MCF 10A (cell line): ENCODE data around the gene TMEM98. TPM values are rescaled to one million over a fixed set of nuclear protein-coding genes. Genes with fewer than 3 reads are reported as not detected.

Experiments
- BruUV-seq: library from RNA; stranded (reverse); fragments of 400-500 nt; replicated peaks from 2 replicates; lab custom pipeline; 2021; lab: Mats Ljungman, UMichigan
- CTCF ChIA-PET: fragments of 300-600 bp; sonication (Branson Sonifier 250); formaldehyde crosslinking; extraction: SDS; loops from one replicate; lab custom pipeline; 2021; ENCODE audit warnings: antibody characterized with exemption, inconsistent platforms; lab: Yijun Ruan, JAX
- POLR2A ChIA-PET: fragments of 300-600, 350-650 bp; sonication (Branson Sonifier 250); formaldehyde crosslinking; extraction: SDS; loops from one replicate; lab custom pipeline; 2020; ENCODE audit warnings: antibody characterized with exemption, inconsistent platforms; lab: Yijun Ruan, JAX
- DNase-seq: peaks from one replicate; pipeline ENCODE4 v3.0.0-alpha.2; 2018; ENCODE audit not compliant: unreplicated experiment
- H3K27ac Mint-ChIP-seq: one replicate; pipeline ENCODE4 v1.8.0; 2022; ENCODE audit warnings: mild to moderate bottlenecking, low read depth, mixed read lengths; ENCODE audit not compliant: unreplicated experiment
- H3K27me3 Mint-ChIP-seq: one replicate; pipeline ENCODE4 v1.8.0; 2022; ENCODE audit warnings: mixed read lengths; ENCODE audit not compliant: insufficient read depth, unreplicated experiment
- H3K36me3 Mint-ChIP-seq: one replicate; pipeline ENCODE4 v1.8.0; 2022; ENCODE audit warnings: mild to moderate bottlenecking, moderate library complexity, mixed read lengths; ENCODE audit not compliant: insufficient read depth, unreplicated experiment
- H3K4me1 Mint-ChIP-seq: one replicate; pipeline ENCODE4 v1.8.0; 2022; ENCODE audit warnings: mixed read lengths; ENCODE audit not compliant: insufficient read depth, unreplicated experiment
- H3K4me3 Mint-ChIP-seq: one replicate; pipeline ENCODE4 v1.8.0; 2022; ENCODE audit warnings: mild to moderate bottlenecking, moderate library complexity, mixed read lengths; ENCODE audit not compliant: unreplicated experiment
- H3K9me3 Mint-ChIP-seq: one replicate; pipeline ENCODE4 v1.8.0; 2022; ENCODE audit warnings: mixed read lengths; ENCODE audit not compliant: unreplicated experiment
- CTCF ChIP-seq: fragments of 200-600 bp; IDR thresholded peaks from one replicate; pipeline ENCODE4 v1.8.0; 2022; ENCODE audit warnings: antibody characterized with exemption, mild to moderate bottlenecking; ENCODE audit not compliant: unreplicated experiment
- intact Hi-C: fragments of 100-400 bp; cut with micrococcal nuclease; formaldehyde crosslinking; loops from 2 replicates; pipeline ENCODE4 v1.14.1; 2022
- total RNA-seq: library from RNA; stranded (reverse); gene quantifications from 2 replicates; pipeline ENCODE4 v1.2.3, GENCODE V29; 2022

The TMEM98 gene
- total RNA-seq, 1 experiment from 2014 or later = 9.2 TPM

DNA sequence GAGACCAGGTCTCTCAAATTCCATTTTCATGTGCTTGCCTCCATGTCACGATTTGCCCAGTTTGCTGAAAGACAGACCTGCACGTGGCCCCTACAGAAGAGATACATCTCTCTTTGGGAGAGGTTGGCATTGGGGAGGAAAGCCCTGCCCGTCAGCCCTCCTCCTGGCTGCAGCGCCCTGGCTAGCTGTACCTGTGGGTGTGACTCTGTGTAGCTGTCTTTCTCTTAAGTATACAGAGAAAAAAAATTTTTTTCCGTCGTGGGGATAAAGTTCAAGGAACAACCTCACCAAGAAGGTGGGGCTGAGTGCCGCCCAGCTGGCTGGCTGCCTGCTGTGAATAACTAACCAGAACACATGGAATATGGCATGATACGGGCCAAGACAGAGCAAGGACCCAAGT lies 26.5 kb downstream of the TMEM98 start:
- POLR2A ChIA-PET = interaction anchor here (0.7 kb wide), 1 partner anchor 313 kb away, joined by 5 read pairs; no protein-coding TSS in a partner anchor
- Mint-ChIP-seq H3K4me3 (no peak overlapping the region), H3K36me3 (no peaks in the 10 kb centered on the region), H3K27me3 (no peaks in the 10 kb centered on the region), H3K4me1 (no peaks in the 10 kb centered on the region), H3K27ac (no peak overlapping the region), H3K9me3 (no peaks in the 10 kb centered on the region)
- intact Hi-C loops = no loop called here
- CTCF ChIA-PET = interaction anchor here (1.5 to 1.7 kb wide), 3 partner anchors 13 to 44 kb away, joined by 6 to 9 read pairs (median 7); no protein-coding TSS in a partner anchor
- BruUV-seq = no TSS peak
- no peak for DNase-seq
- no peak for TF ChIP-seq CTCF

GRCh38 chr17:32955155-32955554 lies 27.2 kb downstream of the TMEM98 start:
- H3K27ac Mint-ChIP-seq = no peak overlapping the region
- DNase-seq = no peak
- no peak overlapping the region for H3K4me3 Mint-ChIP-seq
- no peaks in the 10 kb centered on the region for H3K36me3 Mint-ChIP-seq
- no peaks in the 10 kb centered on the region for H3K27me3 Mint-ChIP-seq
- CTCF ChIA-PET = interaction anchor here (0.7 to 1.5 kb wide), 2 partner anchors 14 to 18 kb away, joined by 3 to 9 read pairs; no protein-coding TSS in a partner anchor
- no TSS peak for BruUV-seq
- no peaks in the 10 kb centered on the region for H3K9me3 Mint-ChIP-seq
- TF ChIP-seq CTCF = no peak
- intact Hi-C loops = no loop called here
- POLR2A ChIA-PET = no interaction called here
- H3K4me1 Mint-ChIP-seq = no peaks in the 10 kb centered on the region

GRCh38 chr17:32956240-32956970 lies 28.5 kb downstream of the TMEM98 start:
- ChIA-PET CTCF (interaction anchor here (0.7 to 1.6 kb wide), 2 partner anchors 20 to 176 kb away, joined by 3 to 7 read pairs; no protein-coding TSS in a partner anchor), POLR2A (interaction anchor here (0.8 kb wide), 1 partner anchor 18 kb away, joined by 3 read pairs; no protein-coding TSS in a partner anchor)
- no peaks in the 10 kb centered on the region for H3K9me3 Mint-ChIP-seq
- H3K4me3 Mint-ChIP-seq = no peak overlapping the region
- TF ChIP-seq CTCF = no peak
- no peaks in the 10 kb centered on the region for H3K4me1 Mint-ChIP-seq
- intact Hi-C loops = no loop called here
- no peak overlapping the region for H3K27ac Mint-ChIP-seq
- BruUV-seq = no TSS peak
- no peak for DNase-seq
- no peaks in the 10 kb centered on the region for H3K36me3 Mint-ChIP-seq
- H3K27me3 Mint-ChIP-seq = no peaks in the 10 kb centered on the region

DNA sequence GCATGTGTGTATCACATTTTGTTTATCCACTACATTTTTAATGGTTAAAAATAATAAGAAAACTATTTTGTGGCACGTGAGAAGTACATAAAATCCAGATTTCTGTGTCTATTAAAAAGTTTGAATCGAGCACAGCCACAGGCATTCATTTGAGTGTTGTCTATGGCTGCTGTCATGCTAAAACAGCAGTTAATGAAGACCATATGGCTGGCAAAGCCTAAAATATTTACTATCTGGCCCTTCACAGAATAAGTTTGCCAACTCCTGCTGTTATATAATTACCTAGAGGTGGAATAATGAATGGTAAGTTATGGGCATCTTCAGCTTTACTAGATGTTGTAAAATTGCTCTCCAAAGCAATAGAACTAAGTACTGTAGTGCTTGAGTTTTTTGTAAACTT lies 30.5 kb downstream of the TMEM98 start:
- peaks cover 16% of the 10 kb centered on the region for H3K27me3 Mint-ChIP-seq
- H3K4me3 Mint-ChIP-seq = no peak overlapping the region
- intact Hi-C loops = no loop called here
- H3K36me3 Mint-ChIP-seq = no peaks in the 10 kb centered on the region
- ChIA-PET POLR2A (no interaction called here), CTCF (interaction anchor here (1.3 kb wide), 1 partner anchor 17 kb away, joined by 3 read pairs; no protein-coding TSS in a partner anchor)
- DNase-seq = no peak
- no peak overlapping the region for H3K27ac Mint-ChIP-seq
- no peaks in the 10 kb centered on the region for H3K4me1 Mint-ChIP-seq
- BruUV-seq = no TSS peak
- no peaks in the 10 kb centered on the region for H3K9me3 Mint-ChIP-seq
- no peak for TF ChIP-seq CTCF
